Limb (tissue), 2 donors: ENCODE results near the gene PTPN6.
"Not testable (repeated sequence)": the region's sequence is repeated elsewhere in the genome, so short reads cannot be mapped to it uniquely, and the experiment has no call there.

ENCODE experiments used
- DNase-seq, 2 donors: peaks; one replicate each; pipeline ENCODE4 v3.0.0-alpha.2; 2016; ENCODE audit errors: extremely low spot score in 2 of 2

PTPN6 gene

GRCh38 chr12:6950811-6951540, at the start of gene PTPN6:
PTPN6 (plus strand) TSS chr12:6951356; CDS start chr12:6951513, 157 bp downstream.
- no peak for DNase-seq

- DNase-seq: no peak
These were observed 48.7 kb upstream of the PTPN6 start for GRCh38 chr12:6902448-6902847.

DNA sequence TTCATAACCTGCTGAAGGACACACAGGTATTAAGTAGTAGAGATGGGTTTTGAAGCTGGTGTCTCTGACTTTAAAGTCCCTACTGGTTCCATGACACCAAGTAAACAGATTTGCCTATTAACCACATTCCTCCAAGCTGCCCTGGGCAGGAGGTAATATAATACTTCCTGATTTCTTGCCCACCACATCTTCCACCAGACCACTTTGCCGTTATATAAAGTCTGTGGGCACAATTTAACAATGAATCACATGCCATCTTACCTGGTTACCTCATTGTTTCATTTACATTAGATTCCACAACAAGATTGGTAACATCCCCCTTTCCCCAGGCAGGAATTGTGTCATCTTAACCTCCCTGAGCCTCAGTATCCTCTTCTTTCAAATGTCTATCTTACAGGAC, 47.4 kb upstream of the PTPN6 start:
- no peak for DNase-seq

GRCh38 chr12:6904280-6905276, 46.6 kb upstream of the PTPN6 start, which contains the start of gene LRRC23:
LRRC23 (plus strand) TSS chr12:6904822; CDS start chr12:6905634, 812 bp downstream.
- DNase-seq: peak; percentile 97 to 98

GRCh38 chr12:6905414-6906040, 45.6 kb upstream of the PTPN6 start:
- DNase-seq: no peak

- DNase-seq: not testable (repeated sequence)
These were observed 43.0 kb upstream of the PTPN6 start for GRCh38 chr12:6908141-6908540.

DNA sequence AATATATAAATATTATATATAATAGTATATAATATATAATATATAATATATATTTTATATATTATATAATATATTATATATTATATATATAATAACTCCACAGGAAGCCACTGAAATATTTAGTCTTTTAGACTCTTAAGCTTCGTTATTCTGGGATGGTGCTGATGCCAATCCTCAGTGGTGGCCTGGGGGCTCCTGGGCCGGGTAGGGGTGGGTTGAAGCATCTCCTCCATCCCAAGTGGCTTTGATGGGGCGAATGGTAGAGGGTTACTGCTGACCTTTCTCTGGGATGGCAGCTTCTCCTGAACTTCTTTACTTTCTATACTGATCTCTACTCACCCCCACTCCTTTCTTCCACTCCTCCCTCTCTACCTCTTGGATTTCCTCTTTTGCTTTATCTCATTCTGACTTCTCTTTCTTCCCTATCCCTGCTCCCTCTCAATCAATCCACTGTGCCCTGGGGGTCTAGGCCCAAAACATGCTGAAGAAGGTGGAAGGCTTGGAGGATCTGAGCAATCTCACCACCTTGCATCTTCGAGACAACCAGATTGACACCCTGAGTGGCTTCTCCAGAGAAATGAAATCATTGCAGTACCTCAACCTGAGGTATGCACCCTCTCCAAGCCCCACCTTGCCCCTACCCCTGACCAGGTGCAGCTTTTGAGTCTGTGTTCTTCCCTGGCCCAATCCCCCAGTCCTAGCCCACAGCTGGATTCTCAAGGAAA, 41.6 kb upstream of the PTPN6 start:
- no peak for DNase-seq

- DNase-seq: no peak
These were observed 38.8 kb upstream of the PTPN6 start for GRCh38 chr12:6912164-6912935.

- peak; percentile 21 to 80 for DNase-seq
These were observed 36.8 kb upstream of the PTPN6 start, which contains the start of gene ENO2 for GRCh38 chr12:6914246-6914946. ENO2 (plus strand) TSS chr12:6914580; CDS start chr12:6915833, 1,253 bp downstream.

DNA sequence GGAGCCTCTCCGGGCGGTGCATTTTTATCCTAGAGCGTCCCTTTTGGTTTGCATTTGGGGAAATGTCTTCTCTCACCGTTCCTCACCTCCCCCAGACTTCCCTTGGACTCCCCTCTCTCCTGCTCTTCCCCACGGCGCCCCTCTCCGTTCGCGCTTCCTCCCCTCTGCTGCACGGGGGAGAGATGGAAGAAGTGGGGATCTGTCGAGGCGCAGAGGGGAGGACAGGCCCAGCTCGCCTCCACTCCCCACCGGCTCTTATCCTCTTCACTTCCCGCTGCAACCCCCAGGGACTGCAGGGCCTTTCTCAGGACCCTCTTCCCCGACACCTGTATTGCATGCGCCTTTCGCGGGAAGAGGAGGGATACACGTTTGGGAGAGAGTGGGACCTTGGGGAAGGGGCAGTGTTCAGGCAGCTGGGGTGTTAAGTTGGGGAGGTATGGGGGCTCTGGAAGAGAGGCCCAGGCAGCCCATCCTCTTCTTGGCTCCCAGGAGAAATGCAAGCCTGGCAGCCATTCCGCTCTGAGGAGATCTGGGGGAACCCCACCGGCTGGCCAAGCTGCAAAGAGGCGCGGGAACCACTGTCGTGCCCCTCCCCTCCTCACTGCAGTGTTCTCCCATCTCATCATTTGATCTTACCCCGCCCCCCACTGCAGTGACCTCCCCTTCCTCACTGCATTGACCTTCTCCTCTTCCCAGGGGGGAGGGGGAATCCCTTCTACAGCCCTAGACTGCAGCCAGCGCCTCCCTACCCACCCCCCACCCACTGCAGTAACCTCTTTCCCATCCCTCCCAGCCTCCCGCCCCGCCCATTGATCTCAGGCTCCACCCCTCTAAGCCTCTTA, 36.0 kb upstream of the PTPN6 start:
- DNase-seq: no peak

- DNase-seq: no peak
These were observed 35.3 kb upstream of the PTPN6 start for GRCh38 chr12:6915789-6916285.

DNA sequence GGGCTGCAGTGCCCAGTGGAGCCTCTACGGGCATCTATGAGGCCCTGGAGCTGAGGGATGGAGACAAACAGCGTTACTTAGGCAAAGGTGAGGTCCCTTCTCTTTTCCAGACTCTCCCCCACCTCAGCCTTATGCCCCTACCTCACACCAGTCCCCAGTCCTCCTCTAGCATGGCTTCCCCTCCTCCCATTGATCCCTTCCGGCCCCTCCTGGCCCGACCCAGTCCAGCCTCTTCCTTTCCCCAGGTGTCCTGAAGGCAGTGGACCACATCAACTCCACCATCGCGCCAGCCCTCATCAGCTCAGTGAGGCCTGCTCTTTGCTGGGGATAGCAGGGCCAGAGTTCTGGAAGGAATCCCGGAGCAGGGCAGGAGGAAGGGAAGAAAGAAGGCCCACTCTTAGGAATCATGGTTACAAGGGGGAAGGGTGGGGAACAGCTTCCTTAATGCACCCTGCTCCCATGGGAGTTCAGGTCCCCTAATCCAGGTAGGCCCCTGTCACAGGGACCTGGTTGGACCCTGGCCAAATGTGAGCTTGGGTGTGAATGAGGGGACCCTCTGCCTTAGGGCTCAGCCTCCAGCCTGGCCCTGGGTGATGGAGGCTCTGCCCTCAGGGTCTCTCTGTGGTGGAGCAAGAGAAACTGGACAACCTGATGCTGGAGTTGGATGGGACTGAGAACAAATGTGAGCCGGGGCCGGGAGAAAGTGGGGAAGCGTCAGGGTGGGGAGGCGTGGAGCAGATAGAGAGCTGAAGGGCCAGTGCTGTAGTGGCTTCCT, 34.5 kb upstream of the PTPN6 start:
- DNase-seq: no peak

- no peak for DNase-seq
These were observed 33.5 kb upstream of the PTPN6 start for GRCh38 chr12:6917491-6918231.

DNA sequence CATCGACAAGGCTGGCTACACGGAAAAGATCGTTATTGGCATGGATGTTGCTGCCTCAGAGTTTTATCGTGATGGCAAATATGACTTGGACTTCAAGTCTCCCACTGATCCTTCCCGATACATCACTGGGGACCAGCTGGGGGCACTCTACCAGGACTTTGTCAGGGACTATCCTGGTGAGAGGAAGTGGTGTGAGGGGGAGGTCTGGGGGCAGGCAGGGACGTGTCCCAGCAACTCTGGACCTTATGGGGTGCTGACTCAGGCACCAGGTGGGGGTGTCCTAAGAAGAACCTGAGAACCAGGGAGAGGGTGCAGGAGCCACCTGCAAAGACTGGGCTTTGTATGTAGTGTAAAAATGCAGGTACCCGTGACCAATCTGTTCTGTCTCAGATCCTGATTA, 31.6 kb upstream of the PTPN6 start:
- no peak for DNase-seq

GRCh38 chr12:6921539-6921938, 29.6 kb upstream of the PTPN6 start:
- no peak for DNase-seq

DNA sequence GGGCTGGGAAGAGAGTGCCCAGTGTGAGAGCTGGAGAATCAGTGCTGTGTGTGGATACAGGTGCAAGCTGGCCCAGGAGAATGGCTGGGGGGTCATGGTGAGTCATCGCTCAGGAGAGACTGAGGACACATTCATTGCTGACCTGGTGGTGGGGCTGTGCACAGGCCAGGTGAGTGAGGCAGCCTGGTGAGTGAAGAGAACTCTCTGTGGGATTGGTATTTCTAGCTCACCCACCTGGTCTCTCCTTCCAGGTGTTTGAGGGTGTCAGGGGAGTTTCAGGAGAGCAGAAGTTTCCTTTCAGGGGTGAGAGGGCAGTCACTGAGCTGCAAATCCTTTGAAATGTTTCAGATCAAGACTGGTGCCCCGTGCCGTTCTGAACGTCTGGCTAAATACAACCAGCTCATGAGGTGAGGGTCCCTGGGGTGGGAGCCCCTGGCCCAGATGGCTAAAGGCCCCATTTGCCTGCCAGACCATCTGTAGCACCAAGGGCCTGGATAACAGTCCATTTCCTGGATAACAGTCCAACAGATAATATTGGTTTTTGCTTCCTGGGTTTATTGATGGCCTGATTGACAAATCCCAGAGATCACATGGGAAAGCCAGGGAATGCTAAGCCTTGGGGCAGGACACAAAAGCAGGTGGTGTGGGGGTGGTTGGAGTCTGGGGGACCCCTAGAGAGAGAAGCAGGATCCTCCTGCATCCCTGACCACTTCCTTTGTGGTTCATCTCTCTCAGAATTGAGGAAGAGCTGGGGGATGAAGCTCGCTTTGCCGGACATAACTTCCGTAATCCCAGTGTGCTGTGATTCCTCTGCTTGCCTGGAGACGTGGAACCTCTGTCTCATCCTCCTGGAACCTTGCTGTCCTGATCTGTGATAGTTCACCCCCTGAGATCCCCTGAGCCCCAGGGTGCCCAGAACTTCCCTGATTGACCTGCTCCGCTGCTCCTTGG, 28.9 kb upstream of the PTPN6 start:
- no peak for DNase-seq
